Measurements from ENCODE around the gene TBL1X.

TBL1X gene

DNA sequence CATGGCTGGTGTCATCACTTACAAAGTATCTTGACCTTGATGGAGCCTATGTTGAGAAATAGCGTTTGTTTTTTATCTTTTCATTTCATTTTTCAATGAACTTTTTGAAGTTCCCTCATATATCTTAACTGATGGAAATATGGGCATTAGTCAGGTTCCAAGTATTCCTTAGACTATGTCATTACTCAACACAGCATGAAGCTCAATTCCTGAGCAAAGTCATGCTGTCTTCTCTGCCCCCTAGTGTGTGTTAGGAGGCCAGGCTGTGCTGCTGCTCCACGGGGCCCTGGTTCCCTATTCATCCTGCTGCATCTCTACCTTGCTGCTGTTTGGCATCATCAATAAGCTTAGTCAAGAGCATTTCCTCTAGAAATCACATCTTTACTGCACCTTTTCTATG is 259.9 kb downstream of the TBL1X start:
- DNase-seq = no peak

DNA sequence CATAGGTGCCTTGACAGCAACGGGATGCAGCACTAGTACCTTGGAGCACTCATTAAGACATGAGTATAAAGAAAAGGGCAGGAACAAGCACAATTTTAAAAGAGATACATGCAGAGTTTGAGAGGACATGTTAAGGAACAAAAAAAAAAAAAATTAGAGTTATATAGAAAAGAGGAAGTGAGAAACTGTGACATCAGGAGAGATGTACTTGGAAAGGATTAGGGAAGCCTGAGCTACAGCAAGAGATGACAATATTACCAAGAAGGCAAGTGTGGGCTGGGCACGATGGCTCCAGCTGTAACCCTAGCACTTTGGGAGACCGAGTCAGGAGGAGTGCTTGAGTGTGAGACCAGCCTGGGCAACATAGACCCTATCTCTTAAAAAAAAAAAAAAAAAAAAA is 263.4 kb downstream of the TBL1X start:
- DNase-seq = no peak

DNA sequence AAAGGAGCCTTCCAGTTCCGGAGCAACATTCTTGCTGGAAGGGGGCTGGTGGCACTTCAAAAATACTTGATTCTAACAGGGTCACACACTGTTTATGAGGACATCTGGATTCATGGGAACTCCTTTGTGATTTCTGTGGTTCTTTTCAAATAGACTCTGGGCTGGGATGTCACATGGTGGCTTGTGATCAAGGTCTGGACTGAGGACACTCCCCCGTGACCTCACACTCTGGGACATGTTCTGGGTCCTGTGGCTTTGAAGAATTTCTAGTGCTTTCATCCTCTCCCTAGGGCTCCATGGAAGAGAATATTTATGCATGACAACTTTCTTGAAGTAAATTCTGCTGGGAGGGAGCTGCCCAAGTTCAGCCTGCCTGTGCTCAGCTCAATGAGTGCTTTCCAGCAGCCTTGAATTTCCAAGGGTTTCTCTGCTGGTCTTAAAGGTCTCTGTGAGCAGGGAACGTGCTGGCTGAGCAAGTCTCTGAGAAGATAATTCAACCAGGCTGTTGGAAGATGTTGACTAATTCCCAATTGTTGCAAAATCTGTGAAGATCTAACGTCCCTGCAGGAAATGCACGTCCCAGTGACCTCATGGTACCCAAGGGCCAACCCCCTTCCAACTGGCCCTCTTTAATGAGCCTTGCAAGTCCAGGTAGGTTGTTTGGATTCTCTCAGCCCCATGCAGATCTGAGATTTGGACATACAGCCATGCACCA is 264.5 kb downstream of the TBL1X start:
- no peak for DNase-seq

DNA sequence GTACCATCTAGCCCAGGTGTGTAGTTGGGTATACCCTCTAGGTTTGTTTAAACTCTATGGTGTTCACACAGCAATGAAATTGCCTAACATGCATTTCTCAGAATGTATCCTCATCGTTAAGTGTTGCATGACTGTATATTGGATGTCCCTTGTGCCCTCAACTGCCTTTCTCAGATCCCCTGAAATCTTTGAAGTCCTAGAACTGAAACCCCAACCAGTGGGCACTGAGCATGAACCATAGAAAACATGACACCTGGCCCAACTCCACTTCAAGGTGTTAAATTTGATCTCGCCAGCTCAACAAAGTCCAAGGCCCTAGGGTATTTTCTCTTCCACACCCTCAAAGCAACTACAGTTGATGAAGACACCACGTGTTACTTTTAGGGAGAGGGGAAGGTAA is 265.2 kb downstream of the TBL1X start:
- no peak for DNase-seq

DNA sequence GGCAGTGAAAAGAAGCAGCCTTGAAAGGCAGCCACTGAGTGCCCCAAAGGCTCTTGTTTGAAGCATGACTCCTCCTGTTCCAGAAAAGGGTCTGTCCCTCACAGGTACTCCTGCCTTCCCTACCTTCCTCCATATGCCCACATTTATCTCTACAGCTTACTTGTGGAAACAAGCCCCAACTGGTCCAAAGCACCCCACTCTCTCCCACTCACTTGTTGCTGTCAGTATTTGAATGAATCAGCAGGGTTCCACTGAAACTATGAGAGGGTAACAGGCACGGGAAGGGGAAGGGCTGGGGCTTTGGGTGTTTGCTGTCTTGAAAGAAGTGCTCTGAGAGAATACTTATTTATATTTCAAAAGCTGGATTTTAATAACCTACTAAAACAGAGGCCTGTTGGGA is 265.9 kb downstream of the TBL1X start:
- DNase-seq = no peak

DNA sequence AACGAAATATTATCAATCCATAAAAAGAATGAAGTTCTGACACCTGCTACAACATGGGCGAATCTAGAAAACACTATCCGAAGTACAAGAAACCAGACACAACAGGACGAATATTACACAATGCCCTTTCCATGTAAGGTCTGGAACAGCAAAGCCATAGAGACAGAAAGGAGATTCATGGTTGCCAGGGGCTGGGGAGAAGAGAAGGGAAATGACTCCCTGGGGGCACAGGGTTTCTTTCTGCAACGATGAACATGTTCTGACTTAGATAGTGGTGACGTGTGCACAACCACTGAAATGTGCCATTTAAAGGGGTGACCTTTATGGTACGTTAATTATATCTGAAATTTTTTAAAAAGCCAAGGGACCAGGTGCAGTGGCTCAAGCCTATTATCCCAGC is 272.5 kb downstream of the TBL1X start:
- DNase-seq = no peak

DNA sequence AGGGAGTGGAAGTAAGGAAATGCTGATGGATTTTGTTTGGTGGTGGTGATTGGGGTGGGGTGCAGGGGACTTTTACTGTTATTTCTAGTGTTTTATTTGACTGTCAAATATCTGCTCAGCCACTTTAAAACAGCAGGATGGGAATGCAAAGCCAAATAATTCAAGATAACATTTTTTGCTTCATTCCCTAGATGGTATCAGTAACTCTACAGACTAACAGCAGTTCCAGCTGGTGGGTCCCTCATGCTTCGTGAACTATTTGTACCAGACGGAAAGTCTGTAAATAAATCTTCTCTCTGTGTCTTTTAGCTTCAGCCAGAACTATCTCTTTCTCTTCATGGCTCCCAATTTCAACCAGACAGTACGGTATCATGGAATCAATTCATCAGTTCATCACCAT is 273.3 kb downstream of the TBL1X start:
- no peak for DNase-seq

DNA sequence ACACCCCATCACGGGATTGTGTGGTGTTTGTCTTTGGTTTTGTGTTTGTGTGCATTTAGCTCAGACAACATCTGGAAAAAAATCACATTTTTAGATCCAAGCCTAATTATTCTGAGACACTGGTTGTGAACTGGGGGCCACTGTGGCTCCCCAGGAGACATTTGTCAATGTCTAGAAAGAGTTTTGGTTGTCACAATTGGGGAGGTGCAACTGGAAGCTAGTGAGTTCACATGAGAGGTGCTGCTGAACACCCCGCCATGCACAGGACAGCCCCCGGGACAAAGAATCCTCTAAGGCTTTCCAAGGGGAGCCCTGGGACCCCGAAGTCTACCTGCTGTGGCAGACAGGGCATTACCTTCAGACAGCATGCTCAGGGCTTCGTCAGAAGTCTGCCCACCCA is 274.3 kb downstream of the TBL1X start:
- no peak for DNase-seq

DNA sequence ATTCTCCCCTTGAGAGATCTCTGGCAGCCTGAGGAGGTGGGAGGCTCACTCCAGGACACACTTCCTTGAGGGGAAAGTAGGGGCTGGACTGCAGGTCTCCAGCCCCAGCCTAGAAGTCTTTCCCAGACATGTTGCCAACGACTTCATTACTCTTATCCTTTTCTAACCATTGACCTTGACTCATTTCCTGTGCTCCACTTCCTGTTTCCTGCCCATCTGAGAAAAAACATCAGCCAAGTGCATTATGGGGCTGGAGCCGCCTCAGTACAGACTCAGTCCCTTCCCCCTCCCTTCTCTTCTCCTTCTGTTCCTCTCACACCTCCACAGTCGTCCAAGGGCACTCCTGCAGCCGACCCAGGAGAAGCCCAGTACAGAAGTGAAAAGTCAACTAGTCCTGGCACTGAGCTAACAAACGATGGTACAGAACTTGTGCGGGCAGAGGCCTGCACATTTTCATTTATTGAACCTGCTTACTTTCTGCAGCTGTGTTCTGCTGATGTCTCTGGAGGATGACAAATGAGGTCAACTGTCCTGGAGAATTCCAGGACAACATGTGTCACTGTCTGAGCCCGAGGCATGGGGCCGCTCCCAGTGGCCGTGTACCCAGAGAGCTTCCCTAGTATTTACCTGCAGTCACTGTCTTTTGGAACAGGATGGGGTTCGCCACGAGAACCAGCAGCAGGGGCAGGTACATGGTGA is 280.7 kb downstream of the TBL1X start:
- DNase-seq = no peak

DNA sequence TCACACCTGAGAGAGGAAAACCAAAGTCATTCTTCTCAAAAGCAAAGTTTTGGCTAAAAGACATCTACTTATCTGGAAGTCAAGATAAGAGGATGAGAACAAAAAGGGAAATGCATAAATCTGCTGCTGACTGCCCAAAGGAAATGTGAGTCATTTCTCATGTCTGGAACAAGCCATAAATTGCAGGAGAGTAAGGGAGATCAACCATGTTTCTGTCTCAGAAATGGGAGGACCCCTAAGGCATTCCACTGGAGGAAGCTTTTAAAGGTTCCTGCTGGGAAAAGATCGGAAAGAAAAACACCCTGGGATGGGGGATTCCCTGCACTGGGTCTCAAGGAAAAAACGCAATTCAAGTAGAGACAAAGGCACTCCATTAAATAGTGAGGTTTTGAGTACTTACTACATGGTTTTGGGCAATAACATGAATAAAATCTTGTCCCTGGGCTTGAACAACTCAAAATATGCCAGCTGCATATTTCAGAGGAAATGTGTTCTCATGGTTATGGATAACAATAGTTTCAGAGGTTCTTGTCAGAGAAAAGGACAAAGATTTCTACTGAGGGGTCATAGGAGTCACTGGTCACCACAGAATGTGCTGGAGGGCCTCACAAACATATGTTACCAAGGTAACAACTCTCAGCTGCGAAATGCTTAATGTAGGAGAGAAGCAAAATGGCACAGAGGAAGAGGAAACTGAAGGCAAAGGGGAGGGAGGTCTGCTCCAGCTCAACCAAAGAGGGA is 281.5 kb downstream of the TBL1X start:
- no peak for DNase-seq

DNA sequence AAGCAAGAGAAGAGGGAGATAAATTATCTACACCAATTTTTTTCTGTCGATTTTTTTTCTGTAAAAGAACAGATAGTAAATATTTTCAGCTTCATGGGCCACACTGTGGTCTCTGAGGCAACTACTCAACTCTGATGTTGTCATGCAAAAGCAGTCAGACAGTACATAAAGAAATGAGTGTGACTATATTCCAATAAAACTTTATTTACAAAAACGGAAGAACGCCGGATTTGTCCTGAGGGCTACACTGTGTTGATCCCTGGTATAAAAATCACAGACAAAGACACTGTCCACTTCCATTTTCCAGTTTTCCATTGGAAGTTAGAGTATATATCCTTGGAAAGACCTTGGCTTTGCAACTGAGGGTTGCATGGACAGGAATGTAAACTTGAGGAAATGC is 282.8 kb downstream of the TBL1X start:
- DNase-seq = no peak

DNA sequence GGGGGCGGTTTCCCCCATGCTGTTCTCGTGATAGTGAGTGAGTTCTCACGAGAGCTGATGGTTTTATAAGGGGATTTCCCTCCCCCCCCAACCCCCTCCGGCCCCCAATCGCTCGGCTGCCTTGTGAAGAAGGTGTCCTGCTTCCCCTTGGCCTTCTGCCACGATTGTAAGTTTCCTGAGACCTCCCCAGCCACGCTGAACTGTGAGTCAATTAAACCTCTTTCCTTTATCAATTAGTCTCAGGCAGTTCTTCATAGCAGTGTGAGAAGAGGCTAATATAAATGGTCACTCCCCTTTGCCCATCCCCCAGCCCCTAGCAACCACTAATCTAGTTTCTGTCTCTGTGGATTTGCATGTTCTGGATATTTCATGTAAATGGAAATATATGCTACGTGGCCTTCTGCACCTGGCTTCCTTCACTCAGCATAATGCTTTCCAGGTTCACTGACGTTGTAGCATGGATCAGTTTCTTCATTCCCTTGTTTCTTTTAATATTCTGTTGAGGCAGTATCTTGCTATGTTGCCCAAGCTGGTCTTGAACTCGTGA is 284.4 kb downstream of the TBL1X start:
- no peak for DNase-seq

DNA sequence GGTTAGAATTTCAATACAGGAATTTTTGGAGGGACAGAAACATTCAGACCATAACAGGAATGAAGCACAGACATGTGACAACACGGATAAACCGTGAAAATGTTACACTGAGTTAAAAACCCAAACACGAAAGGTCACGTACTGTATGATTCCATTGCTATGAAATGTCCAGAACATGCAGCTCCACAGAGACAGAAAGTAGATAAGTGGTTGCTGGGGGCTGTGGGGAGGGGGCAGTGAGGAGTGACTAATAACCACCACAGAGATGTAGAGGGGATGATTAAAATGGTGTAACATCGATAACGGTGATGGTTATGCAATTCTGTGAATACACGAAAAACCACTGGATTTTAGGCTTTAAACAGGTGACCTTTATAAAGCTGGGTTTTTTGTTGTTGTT is 292.5 kb downstream of the TBL1X start:
- no peak for DNase-seq

DNA sequence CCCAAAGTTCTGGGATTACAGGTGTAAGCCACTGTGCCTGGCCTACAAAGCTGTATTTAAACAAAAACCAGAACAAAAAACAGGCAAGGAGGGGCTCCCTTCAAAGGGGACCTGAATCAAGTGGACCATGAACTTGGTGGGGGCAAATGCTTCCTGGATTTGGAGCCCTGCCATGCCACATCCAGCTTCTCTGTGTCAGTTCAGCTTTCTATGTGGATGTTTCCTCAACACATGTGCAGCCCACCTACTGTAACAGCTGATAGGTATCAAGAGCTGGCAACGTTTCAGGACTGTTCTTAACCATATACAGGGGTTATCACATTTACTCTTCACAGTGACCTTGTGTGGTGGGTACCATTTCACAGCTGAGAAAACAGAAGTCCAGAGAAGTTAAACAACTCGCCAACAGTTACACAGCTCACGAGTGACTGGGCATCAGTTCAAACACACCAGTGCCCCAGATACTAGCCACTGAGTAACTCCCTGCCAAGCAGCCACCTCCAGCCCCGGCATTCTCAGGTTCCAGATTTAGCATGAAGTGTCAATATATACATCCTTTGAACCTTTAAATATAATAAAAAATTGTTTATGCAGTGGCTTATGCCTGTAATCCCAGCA is 293.3 kb downstream of the TBL1X start:
- no peak for DNase-seq

DNA sequence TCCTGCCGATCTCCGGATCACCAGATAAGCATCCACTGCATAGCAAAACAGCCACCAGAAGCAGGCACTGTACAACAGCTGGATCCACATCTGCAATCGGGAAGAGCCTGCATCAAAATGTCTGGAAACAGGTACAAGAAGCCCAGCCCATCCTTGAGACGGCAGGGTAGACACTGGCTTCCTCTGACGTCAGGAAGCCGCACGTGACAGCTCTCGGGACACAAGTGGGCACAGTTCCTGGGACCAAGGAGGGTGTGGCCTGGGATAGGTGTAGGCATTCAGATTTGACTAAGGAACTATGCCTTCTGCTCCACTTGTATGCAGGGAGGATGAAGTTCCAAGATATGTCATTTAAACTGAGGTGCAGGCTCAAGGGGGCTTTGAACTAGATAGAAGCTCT is 294.5 kb downstream of the TBL1X start:
- DNase-seq = no peak

DNA sequence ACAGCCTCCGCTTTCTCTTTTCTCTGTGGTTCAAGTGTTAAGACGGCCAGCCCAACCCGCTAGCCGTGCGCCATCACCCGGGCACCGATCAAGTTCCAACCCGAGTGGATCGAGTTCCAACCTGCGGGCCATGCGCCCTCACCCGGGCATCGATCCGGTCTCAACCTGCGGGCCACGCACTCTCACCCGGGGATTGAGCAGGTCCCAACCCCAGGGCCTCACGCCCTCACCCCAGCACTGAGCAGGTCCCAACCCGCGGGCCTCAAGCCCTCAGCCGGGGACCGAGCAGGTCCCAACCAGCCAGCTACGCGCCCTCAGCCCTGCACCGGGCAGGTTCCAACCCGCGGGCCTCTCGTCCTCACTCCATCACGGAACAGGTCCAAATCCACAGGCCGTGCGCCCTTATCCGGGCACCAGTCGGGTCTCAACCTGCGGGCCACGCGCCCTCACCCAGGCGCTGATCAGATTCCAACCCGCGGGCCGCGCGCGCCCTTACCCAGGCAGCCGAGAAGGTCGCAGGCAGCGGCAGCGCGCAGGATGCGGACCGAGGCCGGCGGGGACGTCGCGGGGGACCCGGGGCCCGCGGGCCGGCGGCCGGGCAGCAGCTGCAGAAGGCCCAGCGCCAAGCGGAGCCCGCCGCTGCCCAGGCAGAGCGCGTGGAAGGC is 300.3 kb downstream of the TBL1X start:
- DNase-seq = no peak

DNA sequence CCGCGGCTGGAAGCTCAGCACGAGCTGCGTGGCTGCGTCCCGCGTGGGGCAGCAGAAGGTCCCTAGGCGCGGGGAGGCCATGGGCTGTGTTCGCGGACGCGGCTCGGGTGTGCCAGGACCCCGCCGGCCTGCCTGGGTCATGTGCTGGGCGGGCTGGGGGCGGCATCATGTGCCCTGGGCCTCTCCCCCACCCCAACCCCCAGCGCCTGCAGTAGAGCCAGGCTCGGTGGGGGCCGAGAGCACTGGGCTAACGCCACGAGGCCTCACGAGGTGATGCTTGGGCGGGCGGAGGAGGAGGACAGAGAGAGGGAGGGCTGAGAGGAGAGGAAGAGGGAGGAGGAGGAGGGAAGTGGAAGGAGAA is 300.9 kb downstream of the TBL1X start, which contains the start of gene GPR143:
Gene GPR143, minus strand, starts transcription at position 111 of the 361 bp plus-strand sequence. Its CDS starts 30 bp downstream, at position 81.
- DNase-seq = no peak

DNA sequence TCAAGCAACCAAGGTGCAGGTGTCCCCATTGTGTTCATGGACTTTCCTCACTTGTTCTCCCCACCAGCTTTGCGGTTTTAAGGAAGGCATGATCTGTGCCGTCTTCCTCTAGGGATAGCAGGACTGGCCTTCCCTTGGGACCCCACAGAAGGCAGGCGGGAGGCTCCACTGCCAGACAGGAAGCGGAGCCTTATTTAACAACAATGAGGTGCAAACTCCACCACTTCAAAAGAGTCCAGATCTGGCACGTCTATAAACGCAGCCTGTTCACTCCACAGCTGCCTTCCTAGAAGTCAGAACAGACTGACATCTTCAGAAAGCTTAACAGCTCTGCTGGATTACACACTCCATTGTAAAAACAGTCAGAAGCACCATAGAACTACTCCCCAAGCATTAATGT is 302.5 kb downstream of the TBL1X start:
- peak in 1 of 2 experiments; percentile 74 for DNase-seq

DNA sequence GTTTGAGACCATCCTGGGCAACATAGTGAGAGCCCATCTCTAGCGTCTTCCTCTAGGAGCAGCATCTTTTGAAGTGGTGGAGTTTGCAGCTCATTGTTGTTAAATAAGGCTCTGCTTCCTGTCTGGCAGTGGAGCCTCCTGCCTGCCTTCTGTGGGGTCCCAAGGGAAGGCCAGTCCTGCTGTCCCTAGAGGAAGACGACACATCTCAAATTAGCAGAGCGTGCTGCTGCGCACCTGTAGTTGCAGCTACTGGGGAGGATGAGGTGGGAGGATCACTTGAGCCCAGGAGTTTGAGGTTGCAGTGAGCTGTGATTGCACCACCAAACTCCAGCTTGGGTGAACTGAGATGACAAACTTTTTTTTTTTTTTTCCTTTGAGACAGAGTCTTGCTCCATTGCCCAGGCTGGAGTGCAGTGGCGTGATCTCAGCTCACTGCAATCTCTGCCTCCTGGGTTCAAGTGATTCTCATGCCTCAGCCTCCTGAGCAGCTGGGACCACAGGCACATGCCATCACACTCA is 303.5 kb downstream of the TBL1X start:
- peak in 1 of 2 experiments; percentile 5 for DNase-seq

DNA sequence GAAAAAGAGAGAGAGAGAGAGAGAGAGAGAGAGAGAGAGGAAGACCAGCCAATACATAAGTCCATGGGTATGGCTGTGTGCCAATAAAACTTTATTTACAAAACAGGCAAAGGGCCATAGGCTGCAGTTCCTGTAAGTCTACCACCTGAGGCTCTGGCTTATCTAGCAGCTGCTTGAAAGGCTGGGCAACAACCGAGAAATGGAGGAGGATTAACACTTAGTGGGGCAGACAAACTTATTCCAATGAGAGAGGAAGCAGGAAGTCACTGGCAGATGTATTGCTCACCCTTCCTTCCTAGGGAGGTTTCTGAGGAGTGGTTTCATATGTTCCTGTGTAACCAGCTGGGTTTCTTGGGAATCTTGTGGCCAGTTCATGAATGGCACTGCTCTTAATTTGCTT is 305.5 kb downstream of the TBL1X start:
- peak in 1 of 2 experiments; percentile 21 for DNase-seq

DNA sequence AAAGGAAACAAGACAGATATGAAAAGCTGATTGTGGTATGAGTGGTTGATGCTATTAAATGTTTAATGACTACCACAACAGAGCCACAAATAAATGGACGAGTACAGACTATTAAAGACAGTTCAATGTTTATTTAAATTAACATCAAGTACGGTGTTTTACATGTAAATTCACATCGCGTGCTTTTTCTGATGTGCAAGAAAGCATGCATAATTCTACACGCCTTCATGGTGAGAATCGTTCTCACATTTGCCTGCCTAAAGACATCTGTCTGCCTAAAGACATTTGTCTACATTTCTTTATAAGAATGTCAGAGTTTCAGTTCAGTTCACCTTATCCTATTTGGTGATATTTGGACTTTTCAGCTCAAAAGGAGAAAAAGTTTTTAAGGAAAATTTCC is 308.1 kb downstream of the TBL1X start:
- no peak for DNase-seq

DNA sequence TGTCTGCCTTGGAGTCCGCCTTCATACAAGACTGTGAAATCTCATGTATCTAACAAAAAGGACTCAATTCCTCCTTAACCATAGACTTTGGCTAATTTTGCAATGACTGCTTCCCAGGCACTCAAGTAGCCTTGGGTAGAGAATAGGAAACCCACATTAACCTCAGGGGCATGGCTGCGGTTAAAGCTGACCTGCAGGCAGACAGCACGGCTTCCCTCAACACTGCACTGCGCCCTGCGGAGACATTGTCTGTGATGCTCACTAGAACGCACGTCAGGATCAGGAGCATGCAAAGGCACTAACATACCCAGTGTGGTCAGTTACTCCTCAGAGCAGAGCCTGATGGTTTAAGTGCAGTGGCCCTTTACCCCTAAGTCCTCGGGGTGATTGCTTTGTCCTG is 311.1 kb downstream of the TBL1X start:
- no peak for DNase-seq
